HL-60 (cell line): ENCODE results near the gene RBM7.

Experiments used
- POLR2AphosphoS5 ChIP-seq: IDR thresholded peaks from 2 replicates; pipeline ENCODE4 v1.6.1; 2012; ENCODE audit warnings: low read depth
- TF ChIP-seq, protein P1 (sequence below): IDR thresholded peaks from one replicate; pipeline ENCODE4 v1.5.1; 2011; ENCODE audit warnings: low read length, control low read depth, inconsistent platforms; ENCODE audit not compliant: insufficient read depth

DNA sequence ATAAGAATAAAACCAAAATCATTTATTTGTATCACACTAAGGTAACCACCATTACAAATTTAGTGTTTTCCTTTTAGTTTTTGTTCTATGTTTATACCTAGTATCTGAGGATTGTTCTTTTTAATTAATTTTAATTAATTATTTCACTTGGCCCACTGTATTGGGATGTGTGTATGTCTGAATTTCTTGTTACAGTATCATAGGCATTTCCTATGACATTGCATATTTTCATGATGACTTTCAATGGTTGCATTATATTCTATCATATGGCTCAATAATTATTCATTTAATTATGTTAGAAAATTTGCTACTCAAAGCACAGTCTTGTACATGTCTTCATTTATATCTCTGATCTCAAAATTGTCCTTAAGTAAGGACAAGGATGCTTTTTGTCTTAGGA lies 41.1 kb upstream of the RBM7 start:
- TF ChIP-seq, protein P1, sequence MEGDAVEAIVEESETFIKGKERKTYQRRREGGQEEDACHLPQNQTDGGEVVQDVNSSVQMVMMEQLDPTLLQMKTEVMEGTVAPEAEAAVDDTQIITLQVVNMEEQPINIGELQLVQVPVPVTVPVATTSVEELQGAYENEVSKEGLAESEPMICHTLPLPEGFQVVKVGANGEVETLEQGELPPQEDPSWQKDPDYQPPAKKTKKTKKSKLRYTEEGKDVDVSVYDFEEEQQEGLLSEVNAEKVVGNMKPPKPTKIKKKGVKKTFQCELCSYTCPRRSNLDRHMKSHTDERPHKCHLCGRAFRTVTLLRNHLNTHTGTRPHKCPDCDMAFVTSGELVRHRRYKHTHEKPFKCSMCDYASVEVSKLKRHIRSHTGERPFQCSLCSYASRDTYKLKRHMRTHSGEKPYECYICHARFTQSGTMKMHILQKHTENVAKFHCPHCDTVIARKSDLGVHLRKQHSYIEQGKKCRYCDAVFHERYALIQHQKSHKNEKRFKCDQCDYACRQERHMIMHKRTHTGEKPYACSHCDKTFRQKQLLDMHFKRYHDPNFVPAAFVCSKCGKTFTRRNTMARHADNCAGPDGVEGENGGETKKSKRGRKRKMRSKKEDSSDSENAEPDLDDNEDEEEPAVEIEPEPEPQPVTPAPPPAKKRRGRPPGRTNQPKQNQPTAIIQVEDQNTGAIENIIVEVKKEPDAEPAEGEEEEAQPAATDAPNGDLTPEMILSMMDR = no peak
- no peak for TF ChIP-seq POLR2AphosphoS5
